GM19025 (cell line): ENCODE data around the gene EXOC4.

ENCODE experiments used
- ATAC-seq: cut with Tn5 transposase; IDR thresholded peaks from one replicate; pipeline ENCODE4 v1.9.1; 2021; ENCODE audit warnings: mild to moderate bottlenecking, low read depth, moderate library complexity; ENCODE audit not compliant: unreplicated experiment

The EXOC4 gene

GRCh38 chr7:133843341-133843740 lies 590.5 kb downstream of the EXOC4 start:
- ATAC-seq: no peak

GRCh38 chr7:133845005-133845404 lies 592.1 kb downstream of the EXOC4 start:
- ATAC-seq: no peak

GRCh38 chr7:133846203-133846945 lies 593.5 kb downstream of the EXOC4 start:
- ATAC-seq: no peak

GRCh38 chr7:133850497-133851280 lies 597.8 kb downstream of the EXOC4 start:
- no peak for ATAC-seq

GRCh38 chr7:133851411-133851810 lies 598.5 kb downstream of the EXOC4 start:
- ATAC-seq: no peak

- ATAC-seq: peak; percentile 86
These were observed 600.9 kb downstream of the EXOC4 start for GRCh38 chr7:133853706-133854276.

- no peak for ATAC-seq
These were observed 601.9 kb downstream of the EXOC4 start for GRCh38 chr7:133854739-133855138.

GRCh38 chr7:133857376-133858119 lies 604.7 kb downstream of the EXOC4 start:
- no peak for ATAC-seq

GRCh38 chr7:133858311-133858710 lies 605.4 kb downstream of the EXOC4 start:
- no peak for ATAC-seq

GRCh38 chr7:133859231-133859630 lies 606.4 kb downstream of the EXOC4 start:
- no peak for ATAC-seq

GRCh38 chr7:133859871-133860450 lies 607.1 kb downstream of the EXOC4 start:
- ATAC-seq: no peak

- no peak for ATAC-seq
These were observed 607.9 kb downstream of the EXOC4 start for GRCh38 chr7:133860628-133861335.

- no peak for ATAC-seq
These were observed 609.0 kb downstream of the EXOC4 start for GRCh38 chr7:133861876-133862275.

- ATAC-seq: no peak
These were observed 610.6 kb downstream of the EXOC4 start for GRCh38 chr7:133863362-133864061.

GRCh38 chr7:133869556-133869955 lies 616.7 kb downstream of the EXOC4 start:
- ATAC-seq: no peak

GRCh38 chr7:133871757-133872156 lies 618.9 kb downstream of the EXOC4 start:
- ATAC-seq: no peak

- ATAC-seq: no peak
These were observed 620.3 kb downstream of the EXOC4 start for GRCh38 chr7:133873187-133873586.

- ATAC-seq: no peak
These were observed 620.8 kb downstream of the EXOC4 start for GRCh38 chr7:133873631-133874030.

- ATAC-seq: no peak
These were observed 630.7 kb downstream of the EXOC4 start for GRCh38 chr7:133883591-133883990.
